ENCODE measurements around the gene ALAS1. TPM values are rescaled to one million over a fixed set of nuclear protein-coding genes. Genes with fewer than 3 reads are reported as not detected.

The ALAS1 gene
- polyA plus RNA-seq, 1 donor (not counting 4 experiments of a cell fraction or from before 2014, with no cell fraction given), result 74.1 TPM

DNA sequence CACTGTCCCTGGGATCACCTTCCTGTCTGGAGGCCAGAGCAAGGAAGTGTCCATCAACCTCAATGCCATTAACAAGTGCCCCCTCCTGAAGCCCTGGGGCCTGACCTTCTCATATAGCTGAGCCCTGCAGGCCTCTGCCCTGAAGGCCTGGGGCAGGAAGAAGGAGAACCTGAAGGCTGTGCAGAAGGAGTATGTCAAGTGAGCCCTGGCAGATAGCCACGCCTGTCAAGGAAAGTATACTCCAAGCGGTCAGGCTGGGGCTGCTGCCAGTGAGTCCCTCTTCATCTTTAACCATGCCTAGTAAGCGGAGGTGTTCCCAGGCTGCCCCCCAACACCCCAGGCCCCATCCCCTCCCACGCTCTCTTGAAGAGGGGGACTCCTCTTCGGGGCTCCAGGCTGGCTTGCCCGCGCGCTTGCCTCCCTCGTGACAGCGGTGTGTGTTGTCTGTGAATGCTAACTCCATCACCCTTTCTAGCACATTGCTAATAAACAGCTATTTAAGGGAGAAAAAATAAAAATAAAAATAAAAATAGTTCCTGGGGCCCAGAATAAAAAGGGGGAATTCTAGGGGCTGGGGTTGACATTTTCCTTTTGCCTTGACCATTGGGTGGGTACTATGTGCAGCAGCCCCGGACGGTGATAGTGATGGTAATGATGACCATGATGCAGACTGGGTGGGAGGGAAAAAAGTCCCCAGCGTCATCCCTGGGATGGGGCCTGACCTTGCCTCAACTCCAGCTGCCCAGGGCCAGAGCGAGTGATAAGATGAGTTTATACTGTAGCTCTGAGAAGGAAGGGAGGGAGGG, 3.3 kb upstream of the ALAS1 start:
- Histone ChIP-seq H2AFZ (ENCODE audit: control insufficient read depth, low read length) (no peak overlapping the region), H3K4me3 (ENCODE audit: control insufficient read depth in 2 of 3, extremely low read depth in 1 of 3, insufficient read depth in 2 of 3, low read depth in 1 of 3, low read length in 3 of 3) (no peak overlapping the region), H3K9ac (ENCODE audit: control insufficient read depth, extremely low read depth, insufficient read depth, low read length) (no peak overlapping the region), H3K9me1 (ENCODE audit: control insufficient read depth, extremely low read depth, insufficient read depth, low read length) (no peaks in the 10 kb centered on the region), H3K27me3 (ENCODE audit: control insufficient read depth, extremely low read depth, insufficient read depth, low read length) (no peaks in the 10 kb centered on the region), H3K27ac (ENCODE audit: control insufficient read depth, insufficient read depth, low read length) (no peak overlapping the region), H3K4me1 (ENCODE audit: control insufficient read depth, extremely low read depth, insufficient read depth, low read length) (peaks cover 21% of the 10 kb centered on the region), H3K36me3 (ENCODE audit: control insufficient read depth in 2 of 2, extremely low read depth in 1 of 2, insufficient read depth in 2 of 2, low read length in 2 of 2) (peaks cover 0 to 5% of the 10 kb centered on the region in 2 experiments), H4K20me1 (ENCODE audit: control insufficient read depth, extremely low read depth, insufficient read depth, low read length) (no peaks in the 10 kb centered on the region), H3K9me3 (ENCODE audit: control insufficient read depth, low read depth, low read length) (no peaks in the 10 kb centered on the region), H3K79me2 (ENCODE audit: control insufficient read depth, insufficient read depth, low read length) (peaks cover 15% of the 10 kb centered on the region), H3K4me2 (ENCODE audit: control insufficient read depth, extremely low read depth, insufficient read depth, low read depth, low read length) (no peak overlapping the region)
- dilution Hi-C loops (cut with MboI; ENCODE audit: extremely low pct_ligation_motif_present, low sequenced_read_pairs), result no loop called here
- TF ChIP-seq, protein P1, sequence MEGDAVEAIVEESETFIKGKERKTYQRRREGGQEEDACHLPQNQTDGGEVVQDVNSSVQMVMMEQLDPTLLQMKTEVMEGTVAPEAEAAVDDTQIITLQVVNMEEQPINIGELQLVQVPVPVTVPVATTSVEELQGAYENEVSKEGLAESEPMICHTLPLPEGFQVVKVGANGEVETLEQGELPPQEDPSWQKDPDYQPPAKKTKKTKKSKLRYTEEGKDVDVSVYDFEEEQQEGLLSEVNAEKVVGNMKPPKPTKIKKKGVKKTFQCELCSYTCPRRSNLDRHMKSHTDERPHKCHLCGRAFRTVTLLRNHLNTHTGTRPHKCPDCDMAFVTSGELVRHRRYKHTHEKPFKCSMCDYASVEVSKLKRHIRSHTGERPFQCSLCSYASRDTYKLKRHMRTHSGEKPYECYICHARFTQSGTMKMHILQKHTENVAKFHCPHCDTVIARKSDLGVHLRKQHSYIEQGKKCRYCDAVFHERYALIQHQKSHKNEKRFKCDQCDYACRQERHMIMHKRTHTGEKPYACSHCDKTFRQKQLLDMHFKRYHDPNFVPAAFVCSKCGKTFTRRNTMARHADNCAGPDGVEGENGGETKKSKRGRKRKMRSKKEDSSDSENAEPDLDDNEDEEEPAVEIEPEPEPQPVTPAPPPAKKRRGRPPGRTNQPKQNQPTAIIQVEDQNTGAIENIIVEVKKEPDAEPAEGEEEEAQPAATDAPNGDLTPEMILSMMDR (optimal IDR thresholded peaks at IDR 0.05 in 1 of 3, IDR thresholded peaks at IDR 0.05 in 1 of 3, conservative IDR thresholded peaks at IDR 0.05 in 1 of 3; ENCODE audit: extremely low read depth in 1 of 3, insufficient read depth in 2 of 3, low read length in 3 of 3), result no peak
- no peak for DNase-seq (ENCODE audit: low read depth, low spot score)
- FAIRE-seq, result no peak

DNA sequence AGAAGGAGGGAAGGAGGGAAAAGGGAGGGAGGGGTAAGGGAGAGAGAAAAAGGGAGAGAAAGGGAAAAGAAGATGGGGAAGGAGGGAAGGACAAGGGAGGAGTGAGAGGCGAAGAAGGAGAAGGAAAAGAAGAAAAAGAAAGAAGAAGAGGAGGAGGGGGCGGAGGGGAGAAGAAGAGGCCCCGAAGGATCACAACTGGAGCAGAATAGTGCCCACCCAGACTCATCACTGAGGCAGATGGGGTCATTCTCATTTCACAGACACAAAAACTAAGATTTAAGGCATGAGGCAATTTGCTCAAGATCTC, 2.7 kb upstream of the ALAS1 start:
- TF ChIP-seq, protein P1 (optimal IDR thresholded peaks at IDR 0.05 in 1 of 3, IDR thresholded peaks at IDR 0.05 in 1 of 3, conservative IDR thresholded peaks at IDR 0.05 in 1 of 3; ENCODE audit: extremely low read depth in 1 of 3, insufficient read depth in 2 of 3, low read length in 3 of 3), result no peak
- no peak for TF ChIP-seq EZH2 (IDR thresholded peaks at IDR 0.05; ENCODE audit: low read length)
- Histone ChIP-seq H2AFZ (ENCODE audit: control insufficient read depth, low read length) (no peak overlapping the region), H4K20me1 (ENCODE audit: control insufficient read depth, extremely low read depth, insufficient read depth, low read length) (no peaks in the 10 kb centered on the region), H3K9ac (ENCODE audit: control insufficient read depth, extremely low read depth, insufficient read depth, low read length) (no peak overlapping the region), H3K4me1 (ENCODE audit: control insufficient read depth, extremely low read depth, insufficient read depth, low read length) (peaks cover 21% of the 10 kb centered on the region), H3K9me1 (ENCODE audit: control insufficient read depth, extremely low read depth, insufficient read depth, low read length) (no peaks in the 10 kb centered on the region), H3K4me3 (ENCODE audit: control insufficient read depth in 2 of 3, extremely low read depth in 1 of 3, insufficient read depth in 2 of 3, low read depth in 1 of 3, low read length in 3 of 3) (no peak overlapping the region), H3K9me3 (ENCODE audit: control insufficient read depth, low read depth, low read length) (no peaks in the 10 kb centered on the region), H3K4me2 (ENCODE audit: control insufficient read depth, extremely low read depth, insufficient read depth, low read depth, low read length) (no peak overlapping the region), H3K27ac (ENCODE audit: control insufficient read depth, insufficient read depth, low read length) (no peak overlapping the region), H3K79me2 (ENCODE audit: control insufficient read depth, insufficient read depth, low read length) (peaks cover 15% of the 10 kb centered on the region), H3K36me3 (ENCODE audit: control insufficient read depth in 2 of 2, extremely low read depth in 1 of 2, insufficient read depth in 2 of 2, low read length in 2 of 2) (peaks cover 0 to 8% of the 10 kb centered on the region in 2 experiments), H3K27me3 (ENCODE audit: control insufficient read depth, extremely low read depth, insufficient read depth, low read length) (no peaks in the 10 kb centered on the region)
- no peak for DNase-seq (ENCODE audit: low read depth, low spot score)
- no peak for FAIRE-seq
- dilution Hi-C loops (cut with MboI; ENCODE audit: extremely low pct_ligation_motif_present, low sequenced_read_pairs), result no loop called here
